HepG2 (cell line): ENCODE results near the gene IFNA1. TPM values are rescaled to one million over a fixed set of nuclear protein-coding genes. Genes with fewer than 3 reads are reported as not detected.

ENCODE experiments used
- ATAC-seq: fragments of 200-7000 bp; cut with Tn5 transposase; 3 replicates; pipeline ENCODE4 v1.9.1; 2020; ENCODE audit warnings: mild to moderate bottlenecking, moderate library complexity
- BruUV-seq: library from RNA; stranded (reverse); fragments of 400-500 nt; replicated peaks from 2 replicates; lab custom pipeline; 2021; lab: Mats Ljungman, UMichigan
- CTCF ChIA-PET: fragments of 300-600 bp; formaldehyde crosslinking; extraction: SDS; loops from one replicate; lab custom pipeline; 2021; ENCODE audit warnings: low total read pairs, inconsistent platforms, low intra/inter-chr PET ratio; lab: Yijun Ruan, JAX
- POLR2A ChIA-PET: fragments of 350-600 bp; sonication (Branson Sonifier 250); formaldehyde crosslinking; loops from one replicate; lab custom pipeline; 2020; ENCODE audit warnings: antibody characterized with exemption, inconsistent platforms; lab: Yijun Ruan, JAX
- DNase-seq: peaks from one replicate; pipeline ENCODE4 v3.0.0-alpha.2; 2015; ENCODE audit warnings: low spot score
- FAIRE-seq: peaks from 3 replicates; lab custom pipeline; 2011; peaks lifted over from hg19 to GRCh38; lab: Jason Lieb, UNC
- H2AFZ ChIP-seq: one replicate; pipeline ENCODE4 v1.6.1; 2011; ENCODE audit warnings: low read length, inconsistent platforms
- H3K27ac ChIP-seq: fragments of 300-600 bp; 3 replicates; pipeline ENCODE4 v1.8.0; 2011; ENCODE audit warnings: mixed run types, mild to moderate bottlenecking, mixed read lengths, low read length, inconsistent platforms; ENCODE audit not compliant: insufficient read depth; ENCODE audit errors: extremely low read length
- H3K27me3 ChIP-seq, 2 experiments: fragments of 200-600 bp in 1 of 2; 2 replicates in 1 of 2; 3 replicates in 1 of 2; pipeline versions ENCODE4 v1.6.0 to v1.8.0; 2011; ENCODE audit warnings: low read length in 2 of 2, mild to moderate bottlenecking in 2 of 2, moderate library complexity in 2 of 2, inconsistent platforms in 1 of 2; ENCODE audit not compliant: insufficient read depth in 2 of 2, control insufficient read depth in 1 of 2
- H3K36me3 ChIP-seq, 2 experiments: fragments of 200-600 bp in 1 of 2; replicated peaks in 1 of 2; 2 replicates in 1 of 2; 3 replicates in 1 of 2; pipeline versions ENCODE4 v1.5.1 to v1.8.0; 2011; ENCODE audit warnings: low read length in 2 of 2, inconsistent platforms in 1 of 2; ENCODE audit not compliant: insufficient read depth in 2 of 2, control insufficient read depth in 1 of 2
- H3K4me1 ChIP-seq: 2 replicates; pipeline ENCODE4 v1.5.1; 2012; ENCODE audit warnings: low read length, inconsistent platforms; ENCODE audit not compliant: insufficient read depth
- H3K4me2 ChIP-seq: 2 replicates; pipeline ENCODE4 v1.6.0; 2011; ENCODE audit warnings: low read depth, low read length, inconsistent platforms
- H3K4me3 ChIP-seq, 3 experiments: fragments of 200-600 bp in 1 of 3; sonication (generic), shearing (Covaris generic) in 1 of 3; replicated peaks in 1 of 3; 2 replicates each; pipeline ENCODE4 v1.5.1; 2011 to 2016; ENCODE audit warnings: low read length in 3 of 3, inconsistent platforms in 2 of 3, low read depth in 2 of 3, mild to moderate bottlenecking in 2 of 3, control low read depth in 1 of 3, mixed read lengths in 1 of 3; ENCODE audit not compliant: insufficient read depth in 1 of 3
- H3K79me2 ChIP-seq: one replicate; pipeline ENCODE4 v1.6.1; 2011; ENCODE audit warnings: low read length, inconsistent platforms; ENCODE audit not compliant: insufficient read depth
- H3K9ac ChIP-seq: 2 replicates; pipeline ENCODE4 v1.6.0; 2011; ENCODE audit warnings: mild to moderate bottlenecking, low read depth, low read length, inconsistent platforms; ENCODE audit not compliant: insufficient read depth
- H3K9me3 ChIP-seq: 2 replicates; pipeline ENCODE4 v1.5.1; 2012; ENCODE audit warnings: mild to moderate bottlenecking, low read length
- H4K20me1 ChIP-seq: 2 replicates; pipeline ENCODE4 v1.6.0; 2011; ENCODE audit warnings: inconsistent platforms, mild to moderate bottlenecking, low read length, moderate library complexity; ENCODE audit not compliant: insufficient read depth
- KLF9 ChIP-seq: IDR thresholded peaks from 2 replicates; pipeline ENCODE4 v1.6.1; 2016; ENCODE audit warnings: low read depth
- NKX3-1 ChIP-seq: sonication (generic); formaldehyde crosslinking; IDR thresholded peaks from 2 replicates; pipeline ENCODE4 v1.5.0; 2020; ENCODE audit warnings: missing genetic modification reagents
- NR1H2 ChIP-seq: sonication (generic); formaldehyde crosslinking; IDR thresholded peaks from 2 replicates; pipeline ENCODE4 v1.8.1; 2022; ENCODE audit warnings: low read depth, missing genetic modification reagents, borderline replicate concordance
- ZBTB33 ChIP-seq: sonication (generic); formaldehyde crosslinking; IDR thresholded peaks from 2 replicates; pipeline ENCODE4 v1.4.0; 2020; ENCODE audit warnings: missing genetic modification reagents
- ZNF746 ChIP-seq: sonication (generic); formaldehyde crosslinking; IDR thresholded peaks from 2 replicates; pipeline ENCODE4 v1.8.0; 2022; ENCODE audit warnings: mild to moderate bottlenecking, missing genetic modification reagents
- WGBS: methylation state at CpG from one replicate; pipeline ENCODE4 v1.1.6; 2017; ENCODE audit warnings: low lambda C conversion rate; 5-methylcytosine and 5-hydroxymethylcytosine counted together
- in situ Hi-C: cut with HindIII; loops from 2 replicates; pipeline ENCODE4 v1.10.0; 2017; ENCODE audit warnings: low pct_unique_long_range_greater_than_20kb; ENCODE audit not compliant: extremely low pct_ligation_motif_present
- intact Hi-C: fragments of 100-400 bp; cut with micrococcal nuclease; formaldehyde crosslinking; loops from one replicate; pipeline ENCODE4 v1.10.0; 2022; ENCODE audit not compliant: unreplicated experiment
- polyA plus RNA-seq, 8 experiments: library from polyadenylated mRNA; depleted of rRNA in 3 of 8; stranded (reverse) in 7 of 8; unstranded in 1 of 8; fragments of >200 nt; fragmentation: Illumina TruSeq in 4 of 8; extraction: Trizol in 4 of 8; gene quantifications; 2 replicates each; pipeline versions ENCODE4 v1.2.1 to v1.2.3, GENCODE V29; 2011 to 2016; ENCODE audit warnings: low read depth in 4 of 8, missing spikeins in 1 of 8, mixed read lengths in 1 of 8; ENCODE audit not compliant: insufficient read depth in 1 of 8
- total RNA-seq, 5 experiments: library from RNA; depleted of rRNA; stranded (reverse); fragments of >200 nt; fragmentation: Illumina TruSeq; extraction: Trizol; gene quantifications; 2 replicates each; pipeline ENCODE4 v1.2.3, GENCODE V29; 2016; ENCODE audit warnings: low read depth in 1 of 5
- TF ChIP-seq, protein P1 (sequence below): sonication (generic); formaldehyde crosslinking; IDR thresholded peaks from 2 replicates; pipeline ENCODE4 v1.4.0; 2020; ENCODE audit warnings: low read depth, mild to moderate bottlenecking, missing genetic modification reagents
- TF ChIP-seq, protein P2 (sequence below): sonication (generic); formaldehyde crosslinking; IDR thresholded peaks from 2 replicates; pipeline ENCODE4 v1.5.0; 2020; ENCODE audit warnings: mild to moderate bottlenecking, low read depth, missing genetic modification reagents, borderline replicate concordance

IFNA1 gene
- total and polyA plus RNA-seq, 2 of the 13 experiments (the other 11 are each of a cell fraction or from before 2014, with no cell fraction given), result not detected

DNA sequence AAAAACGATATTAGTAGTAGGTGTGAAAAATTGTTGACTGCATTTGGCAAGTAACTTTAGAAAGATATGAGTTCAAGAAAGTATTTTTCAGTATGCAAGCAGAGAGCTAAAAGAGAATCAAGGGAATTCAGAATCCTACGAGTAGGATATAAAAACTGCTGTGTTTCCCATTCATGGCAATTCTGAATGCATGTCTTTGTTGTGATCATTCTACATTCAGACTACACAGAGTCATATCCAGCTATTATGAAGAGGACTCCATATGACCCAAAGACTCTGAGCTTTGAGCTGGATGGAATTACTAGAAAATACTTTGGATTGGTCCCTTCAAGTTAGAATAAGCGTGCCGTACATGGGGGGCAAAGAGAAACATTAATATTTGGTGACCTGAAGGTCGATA lies 29.9 kb downstream of the IFNA1 start:
- FAIRE-seq (no peak), ATAC-seq (no peak), DNase-seq (no peak)
- ChIA-PET CTCF (no interaction called here), POLR2A (no interaction called here)
- no peaks in the 10 kb centered on the region for H3K27me3 ChIP-seq
- in situ Hi-C loops, result no loop called here
- H3K4me2 ChIP-seq, result no peak overlapping the region
- 17% methylated on average over 5 of the region's 5 CpGs for WGBS
- no peak overlapping the region for H2AFZ ChIP-seq
- BruUV-seq, result no TSS peak
- H3K4me3 ChIP-seq, result no peak overlapping the region
- no peak for TF ChIP-seq ZNF746 (CRISPR knock-in tag)
- no peak for TF ChIP-seq NR1H2 (CRISPR knock-in tag)
- no peaks in the 10 kb centered on the region for H4K20me1 ChIP-seq
- no peaks in the 10 kb centered on the region for H3K36me3 ChIP-seq
- H3K4me1 ChIP-seq, result no peaks in the 10 kb centered on the region
- H3K9me3 ChIP-seq, result no peaks in the 10 kb centered on the region
- no peaks in the 10 kb centered on the region for H3K79me2 ChIP-seq
- intact Hi-C loops, result no loop called here
- no peak overlapping the region for H3K27ac ChIP-seq
- H3K9ac ChIP-seq, result no peak overlapping the region

GRCh38 chr9:21473236-21473635 lies 33.0 kb downstream of the IFNA1 start:
- in situ Hi-C loops, result no loop called here
- Histone ChIP-seq H3K79me2 (no peaks in the 10 kb centered on the region), H3K27ac (no peak overlapping the region), H3K4me3 (no peak overlapping the region), H3K4me2 (no peak overlapping the region), H3K36me3 (no peaks in the 10 kb centered on the region), H3K27me3 (no peaks in the 10 kb centered on the region), H3K4me1 (no peaks in the 10 kb centered on the region), H3K9me3 (no peaks in the 10 kb centered on the region), H2AFZ (no peak overlapping the region), H4K20me1 (no peaks in the 10 kb centered on the region), H3K9ac (no peak overlapping the region)
- TF ChIP-seq, protein P1, sequence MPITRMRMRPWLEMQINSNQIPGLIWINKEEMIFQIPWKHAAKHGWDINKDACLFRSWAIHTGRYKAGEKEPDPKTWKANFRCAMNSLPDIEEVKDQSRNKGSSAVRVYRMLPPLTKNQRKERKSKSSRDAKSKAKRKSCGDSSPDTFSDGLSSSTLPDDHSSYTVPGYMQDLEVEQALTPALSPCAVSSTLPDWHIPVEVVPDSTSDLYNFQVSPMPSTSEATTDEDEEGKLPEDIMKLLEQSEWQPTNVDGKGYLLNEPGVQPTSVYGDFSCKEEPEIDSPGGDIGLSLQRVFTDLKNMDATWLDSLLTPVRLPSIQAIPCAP, result no peak
- no peak for TF ChIP-seq KLF9 (CRISPR knock-in tag)
- TF ChIP-seq ZBTB33 (CRISPR knock-in tag), result no peak
- no peak for TF ChIP-seq NKX3-1 (CRISPR knock-in tag)
- TF ChIP-seq, protein P2, sequence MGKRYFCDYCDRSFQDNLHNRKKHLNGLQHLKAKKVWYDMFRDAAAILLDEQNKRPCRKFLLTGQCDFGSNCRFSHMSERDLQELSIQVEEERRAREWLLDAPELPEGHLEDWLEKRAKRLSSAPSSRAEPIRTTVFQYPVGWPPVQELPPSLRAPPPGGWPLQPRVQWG, result no peak
- intact Hi-C loops, result no loop called here
- no peak for DNase-seq
- ATAC-seq, result no peak
- no peak for FAIRE-seq
- ChIA-PET POLR2A (no interaction called here), CTCF (no interaction called here)
- BruUV-seq, result no TSS peak
- WGBS, result under 1% methylated on average over 3 of the region's 3 CpGs
